HepG2 (cell line): ENCODE data around the gene SHQ1. TPM values are rescaled to one million over a fixed set of nuclear protein-coding genes. Genes with fewer than 3 reads are reported as not detected.

ENCODE experiments used
- ATAC-seq: fragments of 200-7000 bp; cut with Tn5 transposase; 3 replicates; pipeline ENCODE4 v1.9.1; 2020; ENCODE audit warnings: mild to moderate bottlenecking, moderate library complexity
- BruUV-seq: library from RNA; stranded (reverse); fragments of 400-500 nt; replicated peaks from 2 replicates; lab custom pipeline; 2021; lab: Mats Ljungman, UMichigan
- CTCF ChIA-PET: fragments of 300-600 bp; formaldehyde crosslinking; extraction: SDS; loops from one replicate; lab custom pipeline; 2021; ENCODE audit warnings: low total read pairs, inconsistent platforms, low intra/inter-chr PET ratio; lab: Yijun Ruan, JAX
- POLR2A ChIA-PET: fragments of 350-600 bp; sonication (Branson Sonifier 250); formaldehyde crosslinking; loops from one replicate; lab custom pipeline; 2020; ENCODE audit warnings: antibody characterized with exemption, inconsistent platforms; lab: Yijun Ruan, JAX
- DNase-seq: peaks from one replicate; pipeline ENCODE4 v3.0.0-alpha.2; 2015; ENCODE audit warnings: low spot score
- FAIRE-seq: peaks from 3 replicates; lab custom pipeline; 2011; peaks lifted over from hg19 to GRCh38; lab: Jason Lieb, UNC
- H2AFZ ChIP-seq: one replicate; pipeline ENCODE4 v1.6.1; 2011; ENCODE audit warnings: low read length, inconsistent platforms
- H3K27ac ChIP-seq: fragments of 300-600 bp; 3 replicates; pipeline ENCODE4 v1.8.0; 2011; ENCODE audit warnings: mixed run types, mild to moderate bottlenecking, mixed read lengths, low read length, inconsistent platforms; ENCODE audit not compliant: insufficient read depth; ENCODE audit errors: extremely low read length
- H3K27me3 ChIP-seq, 2 experiments: fragments of 200-600 bp in 1 of 2; 2 replicates in 1 of 2; 3 replicates in 1 of 2; pipeline versions ENCODE4 v1.6.0 to v1.8.0; 2011; ENCODE audit warnings: low read length in 2 of 2, mild to moderate bottlenecking in 2 of 2, moderate library complexity in 2 of 2, inconsistent platforms in 1 of 2; ENCODE audit not compliant: insufficient read depth in 2 of 2, control insufficient read depth in 1 of 2
- H3K36me3 ChIP-seq, 2 experiments: fragments of 200-600 bp in 1 of 2; replicated peaks in 1 of 2; 2 replicates in 1 of 2; 3 replicates in 1 of 2; pipeline versions ENCODE4 v1.5.1 to v1.8.0; 2011; ENCODE audit warnings: low read length in 2 of 2, inconsistent platforms in 1 of 2; ENCODE audit not compliant: insufficient read depth in 2 of 2, control insufficient read depth in 1 of 2
- H3K4me1 ChIP-seq: 2 replicates; pipeline ENCODE4 v1.5.1; 2012; ENCODE audit warnings: low read length, inconsistent platforms; ENCODE audit not compliant: insufficient read depth
- H3K4me2 ChIP-seq: 2 replicates; pipeline ENCODE4 v1.6.0; 2011; ENCODE audit warnings: low read depth, low read length, inconsistent platforms
- H3K4me3 ChIP-seq, 3 experiments: fragments of 200-600 bp in 1 of 3; sonication (generic), shearing (Covaris generic) in 1 of 3; replicated peaks in 1 of 3; 2 replicates each; pipeline ENCODE4 v1.5.1; 2011 to 2016; ENCODE audit warnings: low read length in 3 of 3, inconsistent platforms in 2 of 3, low read depth in 2 of 3, mild to moderate bottlenecking in 2 of 3, control low read depth in 1 of 3, mixed read lengths in 1 of 3; ENCODE audit not compliant: insufficient read depth in 1 of 3
- H3K79me2 ChIP-seq: one replicate; pipeline ENCODE4 v1.6.1; 2011; ENCODE audit warnings: low read length, inconsistent platforms; ENCODE audit not compliant: insufficient read depth
- H3K9ac ChIP-seq: 2 replicates; pipeline ENCODE4 v1.6.0; 2011; ENCODE audit warnings: mild to moderate bottlenecking, low read depth, low read length, inconsistent platforms; ENCODE audit not compliant: insufficient read depth
- H3K9me3 ChIP-seq: 2 replicates; pipeline ENCODE4 v1.5.1; 2012; ENCODE audit warnings: mild to moderate bottlenecking, low read length
- H4K20me1 ChIP-seq: 2 replicates; pipeline ENCODE4 v1.6.0; 2011; ENCODE audit warnings: inconsistent platforms, mild to moderate bottlenecking, low read length, moderate library complexity; ENCODE audit not compliant: insufficient read depth
- DPF2 ChIP-seq: sonication (generic); formaldehyde crosslinking; IDR thresholded peaks from 2 replicates; pipeline ENCODE4 v1.4.0; 2020; ENCODE audit warnings: mild to moderate bottlenecking, low read depth, missing genetic modification reagents, borderline replicate concordance
- GTF2F1 ChIP-seq: fragments of 150-350 bp; IDR thresholded peaks from 2 replicates; pipeline ENCODE4 v1.6.1; 2014; ENCODE audit warnings: low read length
- HNRNPK ChIP-seq: fragments of 200-400 bp; formaldehyde crosslinking; IDR thresholded peaks from 2 replicates; pipeline ENCODE4 v1.6.1; 2018; ENCODE audit warnings: low read length, low read depth, moderate library complexity, mild to moderate bottlenecking; ENCODE audit not compliant: poor library complexity, severe bottlenecking
- KDM5A ChIP-seq: fragments of 200-600 bp; sonication (generic); IDR thresholded peaks from 2 replicates; pipeline ENCODE4 v1.7.0; 2018; ENCODE audit warnings: antibody characterized with exemption, mild to moderate bottlenecking, low read length, borderline replicate concordance
- RCOR2 ChIP-seq: IDR thresholded peaks from 2 replicates; pipeline ENCODE4 v1.6.1; 2016; ENCODE audit warnings: missing biosample characterization, missing genetic modification reagents
- SIN3A ChIP-seq: IDR thresholded peaks from 2 replicates; pipeline ENCODE4 v1.6.1; 2011; ENCODE audit warnings: low read depth, mild to moderate bottlenecking, control low read depth, low read length, borderline replicate concordance
- SMARCC2 ChIP-seq: fragments of 450-650 bp; IDR thresholded peaks from 2 replicates; pipeline ENCODE4 v1.6.1; 2017; ENCODE audit warnings: antibody characterized with exemption, mild to moderate bottlenecking
- SRF ChIP-seq: IDR thresholded peaks from 2 replicates; pipeline ENCODE4 v1.6.1; 2011; ENCODE audit warnings: mild to moderate bottlenecking, low read depth, low read length, moderate library complexity
- SUZ12 ChIP-seq: fragments of 150-350 bp; IDR thresholded peaks from 2 replicates; pipeline ENCODE4 v1.6.1; 2014; ENCODE audit warnings: low read depth, low read length
- TRIM22 ChIP-seq: fragments of 450-650 bp; IDR thresholded peaks from 2 replicates; pipeline ENCODE4 v1.6.1; 2017
- ZKSCAN5 ChIP-seq: sonication (generic); formaldehyde crosslinking; IDR thresholded peaks from 2 replicates; pipeline ENCODE4 v1.5.1; 2020; ENCODE audit warnings: mild to moderate bottlenecking, missing genetic modification reagents
- ZNF124 ChIP-seq: sonication (generic); formaldehyde crosslinking; IDR thresholded peaks from 2 replicates; pipeline ENCODE4 v1.4.0; 2020; ENCODE audit warnings: missing genetic modification reagents
- ZNF143 ChIP-seq: sonication (generic); formaldehyde crosslinking; IDR thresholded peaks from 2 replicates; pipeline ENCODE4 v1.4.0; 2020; ENCODE audit warnings: missing genetic modification reagents
- ZNF567 ChIP-seq: sonication (generic); formaldehyde crosslinking; IDR thresholded peaks from 2 replicates; pipeline ENCODE4 v1.8.1; 2023; ENCODE audit warnings: mild to moderate bottlenecking, missing genetic modification reagents, borderline replicate concordance
- ZSCAN20 ChIP-seq: sonication (generic); formaldehyde crosslinking; IDR thresholded peaks from 2 replicates; pipeline ENCODE4 v1.4.0; 2020; ENCODE audit warnings: missing genetic modification reagents, mild to moderate bottlenecking, borderline replicate concordance
- ZSCAN30 ChIP-seq: sonication (generic); formaldehyde crosslinking; IDR thresholded peaks from 2 replicates; pipeline ENCODE4 v1.5.0; 2020; ENCODE audit warnings: mild to moderate bottlenecking, missing genetic modification reagents
- WGBS: methylation state at CpG from one replicate; pipeline ENCODE4 v1.1.6; 2017; ENCODE audit warnings: low lambda C conversion rate; 5-methylcytosine and 5-hydroxymethylcytosine counted together
- in situ Hi-C: cut with HindIII; loops from 2 replicates; pipeline ENCODE4 v1.10.0; 2017; ENCODE audit warnings: low pct_unique_long_range_greater_than_20kb; ENCODE audit not compliant: extremely low pct_ligation_motif_present
- intact Hi-C: fragments of 100-400 bp; cut with micrococcal nuclease; formaldehyde crosslinking; loops from one replicate; pipeline ENCODE4 v1.10.0; 2022; ENCODE audit not compliant: unreplicated experiment
- polyA plus RNA-seq, 8 experiments: library from polyadenylated mRNA; depleted of rRNA in 3 of 8; stranded (reverse) in 7 of 8; unstranded in 1 of 8; fragments of >200 nt; fragmentation: Illumina TruSeq in 4 of 8; extraction: Trizol in 4 of 8; gene quantifications; 2 replicates each; pipeline versions ENCODE4 v1.2.1 to v1.2.3, GENCODE V29; 2011 to 2016; ENCODE audit warnings: low read depth in 4 of 8, missing spikeins in 1 of 8, mixed read lengths in 1 of 8; ENCODE audit not compliant: insufficient read depth in 1 of 8
- total RNA-seq, 5 experiments: library from RNA; depleted of rRNA; stranded (reverse); fragments of >200 nt; fragmentation: Illumina TruSeq; extraction: Trizol; gene quantifications; 2 replicates each; pipeline ENCODE4 v1.2.3, GENCODE V29; 2016; ENCODE audit warnings: low read depth in 1 of 5
- TF ChIP-seq, protein P1 (sequence below): sonication (generic); formaldehyde crosslinking; IDR thresholded peaks from 2 replicates; pipeline ENCODE4 v1.5.0; 2020; ENCODE audit warnings: missing genetic modification reagents

The SHQ1 gene
- total and polyA plus RNA-seq, 2 of the 13 experiments (the other 11 are each of a cell fraction or from before 2014, with no cell fraction given), result 5.5 to 20.3 TPM

GRCh38 chr3:72839057-72839456 lies 9.2 kb downstream of the SHQ1 start (continued):
- no peak for TF ChIP-seq HNRNPK

GRCh38 chr3:72836923-72837322 lies 11.3 kb downstream of the SHQ1 start:
- Histone ChIP-seq H2AFZ (no peak overlapping the region), H3K36me3 (peaks cover 5 to 54% of the 10 kb centered on the region in 2 experiments), H3K79me2 (no peaks in the 10 kb centered on the region), H3K27ac (no peak overlapping the region), H4K20me1 (no peaks in the 10 kb centered on the region), H3K9me3 (no peaks in the 10 kb centered on the region), H3K4me1 (no peaks in the 10 kb centered on the region), H3K9ac (no peak overlapping the region), H3K4me2 (no peak overlapping the region), H3K27me3 (no peaks in the 10 kb centered on the region), H3K4me3 (no peak overlapping the region)
- intact Hi-C loops (no loop called here), in situ Hi-C loops (no loop called here)
- DNase-seq, result no peak
- ChIA-PET POLR2A (no interaction called here), CTCF (no interaction called here)
- 100% methylated on average over 3 of the region's 3 CpGs for WGBS
- TF ChIP-seq DPF2 (CRISPR knock-in tag) (no peak), RCOR2 (CRISPR knock-in tag) (no peak), ZKSCAN5 (CRISPR knock-in tag) (no peak), ZSCAN20 (CRISPR knock-in tag) (no peak), GTF2F1 (no peak), SMARCC2 (no peak), ZSCAN30 (CRISPR knock-in tag) (no peak), SIN3A (no peak), TRIM22 (no peak), ZNF567 (CRISPR knock-in tag) (no peak), SRF (no peak), SUZ12 (no peak), ZNF124 (no peak), KDM5A (no peak), ZNF143 (CRISPR knock-in tag) (no peak)
- TF ChIP-seq, protein P1, sequence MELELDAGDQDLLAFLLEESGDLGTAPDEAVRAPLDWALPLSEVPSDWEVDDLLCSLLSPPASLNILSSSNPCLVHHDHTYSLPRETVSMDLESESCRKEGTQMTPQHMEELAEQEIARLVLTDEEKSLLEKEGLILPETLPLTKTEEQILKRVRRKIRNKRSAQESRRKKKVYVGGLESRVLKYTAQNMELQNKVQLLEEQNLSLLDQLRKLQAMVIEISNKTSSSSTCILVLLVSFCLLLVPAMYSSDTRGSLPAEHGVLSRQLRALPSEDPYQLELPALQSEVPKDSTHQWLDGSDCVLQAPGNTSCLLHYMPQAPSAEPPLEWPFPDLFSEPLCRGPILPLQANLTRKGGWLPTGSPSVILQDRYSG, result no peak
- BruUV-seq, result no TSS peak
- FAIRE-seq, result no peak
- no peak for ATAC-seq
